ENCODE data around the gene MCU.
"Not testable (repeated sequence)": the region's sequence is repeated elsewhere in the genome, so short reads cannot be mapped to it uniquely, and the experiment has no call there.

DNA sequence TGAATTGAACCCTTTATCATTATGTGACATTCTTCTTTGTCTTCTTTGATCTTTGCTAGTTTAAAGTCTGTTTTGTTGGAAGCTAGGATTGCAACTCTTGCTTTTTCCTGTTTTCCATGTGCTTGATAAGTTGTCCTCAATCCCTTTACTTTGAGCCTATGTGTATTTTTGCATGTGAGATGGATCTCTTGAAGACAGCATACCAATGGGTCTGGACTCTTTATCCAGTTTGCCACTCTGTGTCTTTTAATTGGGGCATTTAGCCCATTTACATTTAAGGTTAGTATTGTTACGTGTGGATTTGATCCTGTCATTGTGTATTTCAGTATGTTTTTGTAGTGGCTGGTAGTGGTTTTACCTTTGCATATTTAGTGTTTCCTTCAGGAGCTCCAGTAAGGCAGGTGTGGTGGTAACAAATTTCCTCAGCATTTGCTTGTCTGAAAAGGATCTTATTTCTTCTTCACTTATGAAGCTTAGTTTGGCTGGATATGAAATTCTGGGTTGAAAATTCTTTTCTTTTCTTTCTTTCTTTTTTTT is 229.3 kb downstream of the MCU start:
- TF ChIP-seq, protein P1, sequence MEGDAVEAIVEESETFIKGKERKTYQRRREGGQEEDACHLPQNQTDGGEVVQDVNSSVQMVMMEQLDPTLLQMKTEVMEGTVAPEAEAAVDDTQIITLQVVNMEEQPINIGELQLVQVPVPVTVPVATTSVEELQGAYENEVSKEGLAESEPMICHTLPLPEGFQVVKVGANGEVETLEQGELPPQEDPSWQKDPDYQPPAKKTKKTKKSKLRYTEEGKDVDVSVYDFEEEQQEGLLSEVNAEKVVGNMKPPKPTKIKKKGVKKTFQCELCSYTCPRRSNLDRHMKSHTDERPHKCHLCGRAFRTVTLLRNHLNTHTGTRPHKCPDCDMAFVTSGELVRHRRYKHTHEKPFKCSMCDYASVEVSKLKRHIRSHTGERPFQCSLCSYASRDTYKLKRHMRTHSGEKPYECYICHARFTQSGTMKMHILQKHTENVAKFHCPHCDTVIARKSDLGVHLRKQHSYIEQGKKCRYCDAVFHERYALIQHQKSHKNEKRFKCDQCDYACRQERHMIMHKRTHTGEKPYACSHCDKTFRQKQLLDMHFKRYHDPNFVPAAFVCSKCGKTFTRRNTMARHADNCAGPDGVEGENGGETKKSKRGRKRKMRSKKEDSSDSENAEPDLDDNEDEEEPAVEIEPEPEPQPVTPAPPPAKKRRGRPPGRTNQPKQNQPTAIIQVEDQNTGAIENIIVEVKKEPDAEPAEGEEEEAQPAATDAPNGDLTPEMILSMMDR (IDR thresholded peaks at IDR 0.05): not testable (repeated sequence)
- TF ChIP-seq POLR2A (IDR thresholded peaks at IDR 0.05): not testable (repeated sequence)
